GM12875 (cell line): Measurements from ENCODE around the gene E4F1.

Experiments used
- H3K4me3 ChIP-seq: one replicate; pipeline ENCODE4 v1.5.1; 2011; ENCODE audit warnings: low read depth, low read length, control low read depth
- TF ChIP-seq, protein P1 (sequence below): IDR thresholded peaks from 2 replicates; pipeline ENCODE4 v1.5.1; 2011; ENCODE audit warnings: low read depth, mild to moderate bottlenecking, control low read depth, inconsistent platforms, low read length, moderate library complexity, borderline replicate concordance; ENCODE audit not compliant: insufficient read depth

The E4F1 gene

DNA sequence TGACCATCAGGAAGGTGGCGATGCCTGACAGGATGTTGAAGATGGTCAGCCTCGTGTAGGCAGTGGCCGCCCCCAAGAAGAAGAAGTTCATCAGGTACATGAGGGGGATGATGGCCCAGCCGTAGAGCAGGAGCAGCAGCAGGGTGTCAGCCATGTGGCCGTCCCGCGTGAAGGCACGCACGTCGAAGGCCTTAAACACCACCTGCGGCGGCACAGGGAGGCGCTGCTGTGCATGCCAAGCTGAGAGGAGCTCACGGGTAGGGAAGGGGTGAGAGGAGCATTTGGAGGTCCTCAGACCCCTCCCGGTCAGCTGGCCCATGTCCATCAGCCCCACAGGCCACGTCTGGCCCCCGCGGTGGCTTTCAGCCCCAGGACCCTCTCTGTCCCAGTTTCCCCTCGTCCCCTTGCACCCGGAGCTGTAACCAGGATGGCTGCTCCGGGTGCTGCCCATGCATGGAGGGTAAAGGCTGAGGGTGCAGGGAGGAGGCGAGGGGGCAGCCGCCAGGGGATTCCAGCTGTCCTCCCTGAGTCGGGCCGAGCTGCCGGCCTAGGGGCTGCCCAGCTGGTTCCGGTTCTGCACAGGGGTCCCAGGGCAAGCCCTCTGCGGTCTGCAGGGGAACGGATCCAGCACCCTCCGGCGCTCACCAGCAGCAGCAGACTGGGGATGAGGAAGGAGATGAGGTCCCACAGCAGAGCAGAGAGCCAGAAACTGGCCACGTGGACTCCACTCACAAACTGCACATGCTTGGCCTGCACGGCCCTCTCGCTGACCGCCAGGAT is 61.6 kb downstream of the E4F1 start:
- no peak overlapping the region for H3K4me3 ChIP-seq
- TF ChIP-seq, protein P1, sequence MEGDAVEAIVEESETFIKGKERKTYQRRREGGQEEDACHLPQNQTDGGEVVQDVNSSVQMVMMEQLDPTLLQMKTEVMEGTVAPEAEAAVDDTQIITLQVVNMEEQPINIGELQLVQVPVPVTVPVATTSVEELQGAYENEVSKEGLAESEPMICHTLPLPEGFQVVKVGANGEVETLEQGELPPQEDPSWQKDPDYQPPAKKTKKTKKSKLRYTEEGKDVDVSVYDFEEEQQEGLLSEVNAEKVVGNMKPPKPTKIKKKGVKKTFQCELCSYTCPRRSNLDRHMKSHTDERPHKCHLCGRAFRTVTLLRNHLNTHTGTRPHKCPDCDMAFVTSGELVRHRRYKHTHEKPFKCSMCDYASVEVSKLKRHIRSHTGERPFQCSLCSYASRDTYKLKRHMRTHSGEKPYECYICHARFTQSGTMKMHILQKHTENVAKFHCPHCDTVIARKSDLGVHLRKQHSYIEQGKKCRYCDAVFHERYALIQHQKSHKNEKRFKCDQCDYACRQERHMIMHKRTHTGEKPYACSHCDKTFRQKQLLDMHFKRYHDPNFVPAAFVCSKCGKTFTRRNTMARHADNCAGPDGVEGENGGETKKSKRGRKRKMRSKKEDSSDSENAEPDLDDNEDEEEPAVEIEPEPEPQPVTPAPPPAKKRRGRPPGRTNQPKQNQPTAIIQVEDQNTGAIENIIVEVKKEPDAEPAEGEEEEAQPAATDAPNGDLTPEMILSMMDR = no peak
